BJ (cell line): ENCODE results near the gene UBXN10. TPM values are rescaled to one million over a fixed set of nuclear protein-coding genes. Genes with fewer than 3 reads are reported as not detected.

Experiments used
- CTCF ChIA-PET: fragments of 350-600 bp; formaldehyde crosslinking; extraction: SDS; loops from one replicate; lab custom pipeline; 2021; ENCODE audit warnings: antibody characterized with exemption, inconsistent platforms; lab: Yijun Ruan, JAX
- POLR2A ChIA-PET: fragments of 300-600 bp; sonication (Branson Sonifier 250); formaldehyde crosslinking; extraction: SDS; loops from one replicate; lab custom pipeline; 2021; ENCODE audit warnings: antibody characterized with exemption; lab: Charles Lee
- DNase-seq: peaks from one replicate; pipeline ENCODE4 v3.0.0-alpha.2; 2011; ENCODE audit warnings: low read depth
- H3K27me3 ChIP-seq: 2 replicates; pipeline ENCODE4 v1.6.0; 2011; ENCODE audit warnings: low read length; ENCODE audit not compliant: control insufficient read depth, insufficient read depth
- H3K36me3 ChIP-seq: 2 replicates; pipeline ENCODE4 v1.5.1; 2011; ENCODE audit warnings: low read length; ENCODE audit not compliant: control insufficient read depth, insufficient read depth
- H3K4me3 ChIP-seq: 2 replicates; pipeline ENCODE4 v1.5.1; 2011; ENCODE audit warnings: low read depth, mild to moderate bottlenecking, control low read depth, low read length
- polyA plus RNA-seq: library from polyadenylated mRNA; depleted of rRNA; stranded (reverse); fragments of >200 nt; gene quantifications from 2 replicates; pipeline ENCODE4 v1.2.3, GENCODE V29; 2011
- TF ChIP-seq, protein P1 (sequence below): IDR thresholded peaks from 2 replicates; pipeline ENCODE4 v1.5.1; 2011; ENCODE audit warnings: low read depth, mild to moderate bottlenecking, control low read depth, inconsistent platforms, low read length, moderate library complexity; ENCODE audit not compliant: insufficient read depth

The UBXN10 gene
- polyA plus RNA-seq, 1 experiment, result not detected

DNA sequence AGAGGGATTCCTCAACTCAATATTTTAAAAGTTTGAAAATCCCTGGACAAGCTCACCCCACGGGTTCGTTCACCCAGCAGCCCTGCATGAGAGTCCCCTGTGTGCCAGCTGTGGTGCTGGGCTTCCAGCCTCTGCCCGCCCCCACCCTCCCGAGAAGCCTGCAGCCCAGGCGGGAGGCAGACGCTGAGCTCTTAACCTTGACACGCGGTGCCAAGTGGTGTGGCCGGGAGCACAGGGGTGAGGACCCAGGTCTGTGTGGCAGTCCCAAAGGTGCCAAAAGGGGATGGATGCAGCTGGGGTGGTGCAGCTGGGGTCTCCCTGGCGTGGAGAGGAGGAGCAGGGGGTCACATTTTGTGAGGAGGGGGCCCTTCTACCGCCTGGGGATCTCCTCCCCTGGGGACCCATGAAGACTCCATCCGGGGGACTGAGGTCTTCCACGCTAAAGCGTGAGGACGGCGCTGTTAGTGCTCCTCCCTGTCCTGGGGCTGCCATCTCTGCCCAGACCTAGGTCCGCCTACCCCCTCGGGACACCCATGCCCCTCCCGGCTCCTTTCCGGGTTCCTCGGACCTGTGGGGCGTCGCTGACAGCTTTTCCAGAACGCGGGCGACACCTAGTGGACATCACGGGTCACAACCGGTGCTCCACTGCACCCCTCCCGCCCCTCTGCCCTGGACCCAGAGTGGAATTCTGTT lies 33.8 kb upstream of the UBXN10 start:
- Histone ChIP-seq H3K36me3 (no peaks in the 10 kb centered on the region), H3K27me3 (no peaks in the 10 kb centered on the region; the same call in 1 of the 2 replicates), H3K4me3 (peak overlapping the region; percentile 34)
- TF ChIP-seq, protein P1, sequence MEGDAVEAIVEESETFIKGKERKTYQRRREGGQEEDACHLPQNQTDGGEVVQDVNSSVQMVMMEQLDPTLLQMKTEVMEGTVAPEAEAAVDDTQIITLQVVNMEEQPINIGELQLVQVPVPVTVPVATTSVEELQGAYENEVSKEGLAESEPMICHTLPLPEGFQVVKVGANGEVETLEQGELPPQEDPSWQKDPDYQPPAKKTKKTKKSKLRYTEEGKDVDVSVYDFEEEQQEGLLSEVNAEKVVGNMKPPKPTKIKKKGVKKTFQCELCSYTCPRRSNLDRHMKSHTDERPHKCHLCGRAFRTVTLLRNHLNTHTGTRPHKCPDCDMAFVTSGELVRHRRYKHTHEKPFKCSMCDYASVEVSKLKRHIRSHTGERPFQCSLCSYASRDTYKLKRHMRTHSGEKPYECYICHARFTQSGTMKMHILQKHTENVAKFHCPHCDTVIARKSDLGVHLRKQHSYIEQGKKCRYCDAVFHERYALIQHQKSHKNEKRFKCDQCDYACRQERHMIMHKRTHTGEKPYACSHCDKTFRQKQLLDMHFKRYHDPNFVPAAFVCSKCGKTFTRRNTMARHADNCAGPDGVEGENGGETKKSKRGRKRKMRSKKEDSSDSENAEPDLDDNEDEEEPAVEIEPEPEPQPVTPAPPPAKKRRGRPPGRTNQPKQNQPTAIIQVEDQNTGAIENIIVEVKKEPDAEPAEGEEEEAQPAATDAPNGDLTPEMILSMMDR, result peak; percentile 92
- POLR2A ChIA-PET, result no interaction called here
- no peak for DNase-seq
- CTCF ChIA-PET, result interaction anchor here (0.6 to 5.2 kb wide), 33 partner anchors 8 to 1134 kb away, joined by 3 to 62 read pairs (median 5); no protein-coding TSS in a partner anchor

DNA sequence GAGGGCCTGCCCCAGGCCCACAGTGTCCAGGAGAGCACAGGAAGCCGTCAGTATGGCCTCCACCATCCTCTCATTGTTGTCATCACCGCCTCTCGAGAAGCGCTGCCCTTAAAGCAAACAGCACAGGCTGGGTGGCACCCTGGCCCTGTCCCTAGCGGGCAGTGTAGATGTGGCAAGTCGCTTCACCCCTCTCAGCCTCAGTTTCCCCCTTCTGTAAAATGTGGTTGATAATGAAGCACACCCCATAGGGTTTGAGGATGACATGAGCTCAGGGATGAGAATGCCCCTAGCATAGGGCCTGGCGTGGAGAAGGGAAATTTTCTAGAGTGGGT lies 33.3 kb upstream of the UBXN10 start:
- ChIA-PET POLR2A (no interaction called here), CTCF (interaction anchor here (0.6 to 5.2 kb wide), 29 partner anchors 9 to 490 kb away, joined by 3 to 62 read pairs (median 5); no protein-coding TSS in a partner anchor)
- Histone ChIP-seq H3K27me3 (no peaks in the 10 kb centered on the region; the same call in 1 of the 2 replicates), H3K36me3 (no peaks in the 10 kb centered on the region), H3K4me3 (no peak overlapping the region)
- TF ChIP-seq, protein P1, result no peak
- no peak for DNase-seq

DNA sequence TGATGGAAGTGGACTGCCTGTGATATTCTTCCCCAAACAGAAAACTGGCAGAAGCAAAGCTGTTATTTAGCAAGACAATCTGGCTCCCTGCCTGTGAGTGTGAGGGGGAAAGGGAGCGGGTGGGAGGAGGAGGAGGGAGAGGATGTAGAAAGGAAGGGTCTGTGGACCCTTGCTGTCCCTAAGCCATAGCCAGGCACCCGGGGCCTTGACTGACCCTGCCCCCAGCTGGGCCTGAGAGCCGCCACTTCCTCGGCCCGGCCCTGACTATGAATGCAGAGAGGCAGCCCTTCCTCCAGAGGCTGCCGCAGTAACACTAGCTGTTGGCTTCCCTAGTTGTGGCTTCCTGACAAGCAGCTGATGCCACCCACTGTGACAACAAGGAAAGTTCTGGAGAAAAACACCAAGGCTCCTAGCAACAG lies 32.9 kb upstream of the UBXN10 start:
- DNase-seq, result no peak
- Histone ChIP-seq H3K4me3 (no peak overlapping the region), H3K27me3 (no peaks in the 10 kb centered on the region; the same call in 1 of the 2 replicates), H3K36me3 (no peaks in the 10 kb centered on the region)
- ChIA-PET CTCF (interaction anchor here (0.6 to 5.2 kb wide), 26 partner anchors 9 to 491 kb away, joined by 3 to 62 read pairs (median 6); no protein-coding TSS in a partner anchor), POLR2A (no interaction called here)
- TF ChIP-seq, protein P1, result no peak

DNA sequence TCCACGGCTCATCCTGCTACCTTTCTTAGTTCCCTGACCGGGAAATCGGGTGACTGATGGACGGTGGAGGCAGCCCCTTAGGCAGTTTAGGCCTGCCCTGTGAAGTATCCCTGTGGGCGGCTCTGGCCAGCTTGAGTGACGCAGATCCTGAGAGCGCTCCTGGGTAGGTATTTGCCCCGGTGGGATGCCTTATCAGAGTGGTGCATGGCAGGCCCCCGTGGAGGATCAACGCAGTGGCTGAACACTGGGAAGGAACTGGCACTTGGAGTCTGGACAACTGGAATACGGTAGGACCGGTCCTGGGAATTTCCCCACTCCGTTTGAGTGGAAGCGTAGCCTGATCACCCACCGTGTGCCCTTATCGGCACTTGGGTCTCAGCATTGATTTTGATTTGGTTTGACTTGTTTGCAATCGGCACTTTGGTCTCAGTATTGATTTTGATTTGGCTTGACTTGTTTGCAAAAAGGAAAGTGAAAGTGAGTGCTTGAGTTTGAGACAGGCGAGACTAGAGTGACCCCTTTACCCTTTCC lies 31.5 kb upstream of the UBXN10 start:
- POLR2A ChIA-PET, result no interaction called here
- TF ChIP-seq, protein P1, result no peak
- H3K4me3 ChIP-seq, result no peak overlapping the region
- CTCF ChIA-PET, result interaction anchor here (1.0 to 5.2 kb wide), 6 partner anchors 8 to 236 kb away, joined by 3 to 62 read pairs (median 24); no protein-coding TSS in a partner anchor
- H3K27me3 ChIP-seq, result no peaks in the 10 kb centered on the region; the same call in 1 of the 2 replicates
- DNase-seq, result no peak
- H3K36me3 ChIP-seq, result no peaks in the 10 kb centered on the region

DNA sequence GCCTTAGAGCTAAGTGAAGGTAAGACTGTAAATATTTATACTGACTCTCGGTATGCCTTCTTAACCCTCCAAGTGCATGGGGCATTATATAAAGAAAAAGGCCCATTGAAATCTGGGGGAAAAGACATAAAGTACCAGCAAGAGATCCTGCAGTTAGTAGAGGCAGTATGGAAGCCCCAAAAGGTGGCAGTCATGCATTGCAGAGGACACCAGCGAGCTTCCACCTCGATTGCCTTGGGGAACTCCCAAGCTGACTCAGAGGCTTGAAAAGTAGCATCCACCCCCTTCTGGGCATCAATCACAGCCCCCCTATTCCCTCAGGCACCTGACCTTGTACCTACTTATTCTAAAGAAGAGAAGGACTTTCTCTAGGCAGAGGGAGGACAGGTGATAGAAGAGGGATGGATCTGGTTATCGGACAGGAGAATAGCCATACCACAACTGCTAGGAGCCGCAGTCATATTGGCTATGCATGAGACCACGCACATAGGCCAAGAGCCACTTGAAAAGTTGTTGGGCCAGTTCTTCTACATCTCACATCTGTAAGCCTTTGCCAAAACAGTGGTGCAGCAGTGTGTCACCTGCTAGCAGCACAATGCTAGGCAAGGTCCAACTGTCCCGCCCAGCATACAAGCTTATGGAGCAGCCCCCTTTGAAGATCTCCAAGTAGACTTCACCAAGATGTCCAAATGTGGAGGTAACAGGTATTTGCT lies 27.4 kb upstream of the UBXN10 start:
- H3K27me3 ChIP-seq, result no peaks in the 10 kb centered on the region; the same call in 1 of the 2 replicates
- ChIA-PET POLR2A (no interaction called here), CTCF (no interaction called here)
- H3K36me3 ChIP-seq, result no peaks in the 10 kb centered on the region
- no peak overlapping the region for H3K4me3 ChIP-seq
- no peak for DNase-seq
- TF ChIP-seq, protein P1, result no peak
